GM21367 (cell line): ENCODE data around the gene PCDHB11.
"Not testable (repeated sequence)": the region's sequence is repeated elsewhere in the genome, so short reads cannot be mapped to it uniquely, and the experiment has no call there.

ENCODE experiments used
- ATAC-seq: cut with Tn5 transposase; IDR thresholded peaks from one replicate; pipeline ENCODE4 v1.9.1; 2021; ENCODE audit not compliant: unreplicated experiment

The PCDHB11 gene

DNA sequence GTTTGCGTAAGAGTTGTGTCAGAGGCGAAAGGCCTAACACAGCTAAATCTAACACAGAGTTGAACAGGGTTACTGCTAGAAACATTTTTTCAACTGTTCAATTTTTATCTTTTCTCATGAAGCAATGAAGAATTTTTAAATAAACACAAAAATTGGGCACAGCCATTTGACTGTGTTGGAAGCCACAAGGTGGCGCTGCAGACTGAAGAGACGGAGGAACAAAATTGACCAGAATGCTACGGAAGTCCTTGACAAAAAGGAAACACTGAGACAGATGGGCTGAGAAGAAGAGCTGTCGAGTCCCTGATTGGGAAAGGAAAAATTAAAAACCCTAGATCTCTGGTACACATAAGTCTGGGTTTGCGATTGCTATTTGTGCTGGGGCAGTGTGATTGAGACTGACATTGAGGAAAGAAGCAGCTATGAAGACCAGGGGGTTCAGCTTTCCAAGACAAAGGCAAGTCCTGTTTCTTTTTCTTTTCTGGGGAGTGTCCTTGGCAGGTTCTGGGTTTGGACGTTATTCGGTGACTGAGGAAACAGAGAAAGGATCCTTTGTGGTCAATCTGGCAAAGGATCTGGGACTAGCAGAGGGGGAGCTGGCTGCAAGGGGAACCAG is 12.4 kb upstream of the PCDHB11 start, which contains the start of gene PCDHB9:
Gene PCDHB9, plus strand, starts transcription at position 265 of the 616 bp plus-strand sequence. Its CDS starts 158 bp downstream, at position 423.
- ATAC-seq: no peak

DNA sequence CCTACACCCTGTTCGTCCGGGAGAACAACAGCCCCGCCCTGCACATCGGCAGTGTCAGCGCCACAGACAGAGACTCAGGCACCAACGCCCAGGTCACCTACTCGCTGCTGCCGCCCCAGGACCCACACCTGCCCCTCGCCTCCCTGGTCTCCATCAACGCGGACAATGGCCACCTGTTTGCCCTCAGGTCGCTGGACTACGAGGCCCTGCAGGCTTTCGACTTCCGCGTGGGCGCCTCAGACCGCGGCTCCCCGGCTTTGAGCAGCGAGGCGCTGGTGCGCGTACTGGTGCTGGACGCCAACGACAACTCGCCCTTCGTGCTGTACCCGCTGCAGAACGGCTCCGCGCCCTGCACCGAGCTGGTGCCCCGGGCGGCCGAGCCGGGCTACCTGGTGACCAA is 10.7 kb upstream of the PCDHB11 start:
- ATAC-seq: not testable (repeated sequence)

DNA sequence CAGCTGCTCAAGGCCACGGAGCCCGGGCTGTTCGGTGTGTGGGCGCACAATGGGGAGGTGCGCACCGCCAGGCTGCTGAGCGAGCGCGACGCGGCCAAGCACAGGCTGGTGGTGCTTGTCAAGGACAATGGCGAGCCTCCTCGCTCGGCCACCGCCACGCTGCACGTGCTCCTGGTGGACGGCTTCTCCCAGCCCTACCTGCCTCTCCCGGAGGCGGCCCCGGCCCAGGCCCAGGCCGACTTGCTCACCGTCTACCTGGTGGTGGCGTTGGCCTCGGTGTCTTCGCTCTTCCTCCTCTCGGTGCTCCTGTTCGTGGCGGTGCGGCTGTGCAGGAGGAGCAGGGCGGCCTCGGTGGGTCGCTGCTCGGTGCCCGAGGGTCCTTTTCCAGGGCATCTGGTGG is 10.3 kb upstream of the PCDHB11 start:
- ATAC-seq: not testable (repeated sequence)

DNA sequence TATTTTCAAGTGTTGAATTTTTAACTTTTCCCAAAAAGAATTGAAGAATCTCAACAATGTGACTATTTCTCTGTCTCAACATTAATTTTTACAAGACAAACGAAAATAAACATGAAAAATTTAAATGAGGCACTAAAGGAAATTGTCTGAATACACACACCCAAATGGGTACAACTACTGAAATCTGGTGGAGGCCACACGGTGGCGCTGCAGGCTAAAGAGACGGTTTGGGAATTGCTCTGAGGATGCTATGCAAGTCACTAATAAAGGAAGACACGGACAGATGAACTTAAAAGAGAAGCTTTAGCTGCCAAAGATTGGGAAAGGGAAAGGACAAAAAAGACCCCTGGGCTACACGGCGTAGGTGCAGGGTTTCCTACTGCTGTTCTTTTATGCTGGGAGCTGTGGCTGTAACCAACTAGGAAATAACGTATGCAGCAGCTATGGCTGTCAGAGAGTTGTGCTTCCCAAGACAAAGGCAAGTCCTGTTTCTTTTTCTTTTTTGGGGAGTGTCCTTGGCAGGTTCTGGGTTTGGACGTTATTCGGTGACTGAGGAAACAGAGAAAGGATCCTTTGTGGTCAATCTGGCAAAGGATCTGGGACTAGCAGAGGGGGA is 7.2 kb upstream of the PCDHB11 start, which contains the start of gene PCDHB10:
Gene PCDHB10, plus strand, starts transcription at position 244 of the 616 bp plus-strand sequence. Its CDS starts 200 bp downstream, at position 444.
- ATAC-seq: no peak

DNA sequence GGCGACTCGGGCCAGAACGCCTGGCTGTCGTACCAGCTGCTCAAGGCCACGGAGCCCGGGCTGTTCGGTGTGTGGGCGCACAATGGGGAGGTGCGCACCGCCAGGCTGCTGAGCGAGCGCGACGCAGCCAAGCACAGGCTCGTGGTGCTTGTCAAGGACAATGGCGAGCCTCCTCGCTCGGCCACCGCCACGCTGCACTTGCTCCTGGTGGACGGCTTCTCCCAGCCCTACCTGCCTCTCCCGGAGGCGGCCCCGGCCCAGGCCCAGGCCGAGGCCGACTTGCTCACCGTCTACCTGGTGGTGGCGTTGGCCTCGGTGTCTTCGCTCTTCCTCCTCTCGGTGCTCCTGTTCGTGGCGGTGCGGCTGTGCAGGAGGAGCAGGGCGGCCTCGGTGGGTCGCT is 5.1 kb upstream of the PCDHB11 start:
- ATAC-seq: not testable (repeated sequence)

DNA sequence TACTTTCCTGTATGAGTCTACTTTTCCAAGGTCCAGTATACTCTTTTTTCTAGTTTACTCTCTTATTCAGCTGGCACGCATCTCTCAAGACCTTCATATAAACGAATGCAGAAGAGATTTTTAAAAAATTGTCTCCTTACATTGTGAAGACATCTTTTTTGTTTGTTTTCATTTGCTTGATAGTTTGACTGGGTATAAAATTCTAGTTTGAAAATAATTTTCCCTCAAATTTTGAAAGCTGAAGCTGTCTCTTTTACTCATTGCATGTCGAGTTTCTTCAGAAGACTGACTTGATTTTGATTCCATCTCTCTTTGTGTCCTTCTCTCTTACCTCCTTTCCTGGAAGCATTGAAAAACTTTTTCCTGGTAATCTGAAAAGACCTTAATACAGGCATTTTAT is 3.1 kb upstream of the PCDHB11 start:
- ATAC-seq: no peak

DNA sequence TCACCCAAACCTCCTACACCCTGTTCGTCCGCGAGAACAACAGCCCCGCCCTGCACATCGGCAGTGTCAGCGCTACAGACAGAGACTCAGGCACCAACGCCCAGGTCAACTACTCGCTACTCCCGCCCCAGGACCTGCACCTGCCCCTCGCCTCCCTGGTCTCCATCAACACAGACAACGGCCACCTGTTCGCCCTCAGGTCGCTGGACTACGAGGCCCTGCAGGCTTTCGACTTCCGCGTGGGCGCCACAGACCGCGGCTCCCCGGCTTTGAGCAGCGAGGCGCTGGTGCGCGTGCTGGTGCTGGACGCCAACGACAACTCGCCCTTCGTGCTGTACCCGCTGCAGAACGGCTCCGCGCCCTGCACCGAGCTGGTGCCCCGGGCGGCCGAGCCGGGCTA is 1.7 kb downstream of the PCDHB11 start:
- not testable (repeated sequence) for ATAC-seq

DNA sequence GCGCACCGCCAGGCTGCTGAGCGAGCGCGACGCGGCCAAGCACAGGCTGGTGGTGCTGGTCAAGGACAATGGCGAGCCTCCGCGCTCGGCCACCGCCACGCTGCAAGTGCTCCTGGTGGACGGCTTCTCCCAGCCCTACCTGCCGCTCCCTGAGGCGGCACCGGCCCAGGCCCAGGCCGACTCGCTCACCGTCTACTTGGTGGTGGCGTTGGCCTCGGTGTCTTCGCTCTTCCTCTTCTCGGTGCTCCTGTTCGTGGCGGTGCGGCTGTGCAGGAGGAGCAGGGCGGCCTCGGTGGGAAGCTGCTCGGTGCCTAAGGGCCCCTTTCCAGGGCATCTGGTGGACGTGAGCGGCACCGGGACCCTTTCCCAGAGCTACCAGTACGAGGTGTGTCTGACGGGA is 2.2 kb downstream of the PCDHB11 start:
- ATAC-seq: not testable (repeated sequence)

DNA sequence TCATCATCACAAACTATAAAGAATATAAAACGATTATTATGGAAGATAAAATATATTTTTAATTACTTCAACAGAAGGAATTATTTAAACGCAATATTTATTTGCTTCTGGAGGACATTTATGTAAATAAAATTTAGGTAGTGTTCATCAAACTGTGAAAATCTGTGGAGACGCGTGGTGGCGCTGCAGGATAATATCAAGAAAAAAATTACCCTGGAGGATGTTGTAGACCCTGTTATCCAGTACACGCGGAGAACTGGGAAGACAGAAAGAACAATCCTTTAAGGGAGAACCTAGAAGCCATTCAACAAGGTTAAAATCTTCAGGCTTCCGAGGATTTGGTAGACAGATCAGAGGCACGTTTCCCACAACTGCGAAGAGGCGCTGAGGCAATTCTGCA is 9.1 kb downstream of the PCDHB11 start, which contains the start of gene PCDHB12:
Gene PCDHB12, plus strand, starts transcription at position 242 of the 400 bp plus-strand sequence. CDS start 189 bp downstream, outside the sequence.
- ATAC-seq: no peak

DNA sequence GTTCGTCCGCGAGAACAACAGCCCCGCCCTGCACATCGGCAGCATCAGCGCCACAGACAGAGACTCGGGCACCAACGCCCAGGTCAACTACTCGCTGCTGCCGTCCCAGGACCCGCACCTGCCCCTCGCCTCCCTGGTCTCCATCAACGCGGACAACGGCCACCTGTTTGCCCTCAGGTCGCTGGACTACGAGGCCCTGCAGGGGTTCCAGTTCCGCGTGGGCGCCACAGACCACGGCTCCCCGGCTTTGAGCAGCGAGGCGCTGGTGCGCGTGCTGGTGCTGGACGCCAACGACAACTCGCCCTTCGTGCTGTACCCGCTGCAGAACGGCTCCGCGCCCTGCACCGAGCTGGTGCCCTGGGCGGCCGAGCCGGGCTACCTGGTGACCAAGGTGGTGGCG is 10.9 kb downstream of the PCDHB11 start:
- not testable (repeated sequence) for ATAC-seq

DNA sequence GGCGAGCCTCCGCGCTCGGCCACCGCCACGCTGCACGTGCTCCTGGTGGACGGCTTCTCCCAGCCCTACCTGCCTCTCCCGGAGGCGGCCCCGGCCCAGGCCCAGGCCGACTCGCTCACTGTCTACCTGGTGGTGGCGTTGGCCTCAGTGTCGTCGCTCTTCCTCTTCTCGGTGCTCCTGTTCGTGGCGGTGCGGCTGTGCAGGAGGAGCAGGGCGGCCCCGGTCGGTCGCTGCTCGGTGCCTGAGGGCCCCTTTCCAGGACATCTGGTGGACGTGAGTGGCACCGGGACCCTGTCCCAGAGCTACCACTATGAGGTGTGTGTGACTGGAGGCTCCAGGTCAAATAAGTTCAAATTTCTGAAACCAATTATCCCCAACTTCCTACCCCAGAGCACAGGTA is 11.4 kb downstream of the PCDHB11 start:
- ATAC-seq: not testable (repeated sequence)

DNA sequence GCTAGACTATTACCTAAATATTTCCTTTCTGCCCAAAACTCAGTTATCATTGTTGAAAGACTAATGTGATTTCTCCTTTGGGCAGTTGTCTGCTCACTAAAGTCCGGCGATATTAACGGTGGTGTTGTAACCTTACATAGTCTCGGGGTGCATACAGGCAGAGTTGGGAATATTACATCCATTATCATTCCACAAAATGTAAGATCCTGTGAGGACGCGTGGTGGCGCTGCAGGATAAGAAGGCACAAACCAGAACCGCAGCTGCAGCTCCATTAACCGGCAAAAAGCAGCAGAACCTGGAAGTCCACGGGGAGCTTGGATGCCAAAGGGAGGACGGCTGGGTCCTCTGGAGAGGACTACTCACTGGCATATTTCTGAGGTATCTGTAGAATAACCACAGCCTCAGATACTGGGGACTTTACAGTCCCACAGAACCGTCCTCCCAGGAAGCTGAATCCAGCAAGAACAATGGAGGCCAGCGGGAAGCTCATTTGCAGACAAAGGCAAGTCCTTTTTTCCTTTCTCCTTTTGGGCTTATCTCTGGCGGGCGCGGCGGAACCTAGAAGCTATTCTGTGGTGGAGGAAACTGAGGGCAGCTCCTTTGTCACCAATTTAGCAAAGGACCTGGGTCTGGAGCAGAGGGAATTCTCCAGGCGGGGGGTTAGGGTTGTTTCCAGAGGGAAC is 14.4 kb downstream of the PCDHB11 start, which contains the start of gene PCDHB13:
Gene PCDHB13, plus strand, starts transcription at position 264 of the 684 bp plus-strand sequence. Its CDS starts 205 bp downstream, at position 469.
- ATAC-seq: not testable (repeated sequence)

DNA sequence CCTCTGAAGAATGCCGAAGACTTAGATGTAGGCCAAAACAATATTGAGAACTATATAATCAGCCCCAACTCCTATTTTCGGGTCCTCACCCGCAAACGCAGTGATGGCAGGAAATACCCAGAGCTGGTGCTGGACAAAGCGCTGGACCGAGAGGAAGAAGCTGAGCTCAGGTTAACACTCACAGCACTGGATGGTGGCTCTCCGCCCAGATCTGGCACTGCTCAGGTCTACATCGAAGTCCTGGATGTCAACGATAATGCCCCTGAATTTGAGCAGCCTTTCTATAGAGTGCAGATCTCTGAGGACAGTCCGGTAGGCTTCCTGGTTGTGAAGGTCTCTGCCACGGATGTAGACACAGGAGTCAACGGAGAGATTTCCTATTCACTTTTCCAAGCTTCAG is 15.2 kb downstream of the PCDHB11 start:
- ATAC-seq: not testable (repeated sequence)

DNA sequence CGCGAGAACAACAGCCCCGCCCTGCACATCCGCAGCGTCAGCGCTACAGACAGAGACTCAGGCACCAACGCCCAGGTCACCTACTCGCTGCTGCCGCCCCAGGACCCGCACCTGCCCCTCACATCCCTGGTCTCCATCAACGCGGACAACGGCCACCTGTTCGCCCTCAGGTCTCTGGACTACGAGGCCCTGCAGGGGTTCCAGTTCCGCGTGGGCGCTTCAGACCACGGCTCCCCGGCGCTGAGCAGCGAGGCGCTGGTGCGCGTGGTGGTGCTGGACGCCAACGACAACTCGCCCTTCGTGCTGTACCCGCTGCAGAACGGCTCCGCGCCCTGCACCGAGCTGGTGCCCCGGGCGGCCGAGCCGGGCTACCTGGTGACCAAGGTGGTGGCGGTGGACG is 16.1 kb downstream of the PCDHB11 start:
- ATAC-seq: not testable (repeated sequence)

DNA sequence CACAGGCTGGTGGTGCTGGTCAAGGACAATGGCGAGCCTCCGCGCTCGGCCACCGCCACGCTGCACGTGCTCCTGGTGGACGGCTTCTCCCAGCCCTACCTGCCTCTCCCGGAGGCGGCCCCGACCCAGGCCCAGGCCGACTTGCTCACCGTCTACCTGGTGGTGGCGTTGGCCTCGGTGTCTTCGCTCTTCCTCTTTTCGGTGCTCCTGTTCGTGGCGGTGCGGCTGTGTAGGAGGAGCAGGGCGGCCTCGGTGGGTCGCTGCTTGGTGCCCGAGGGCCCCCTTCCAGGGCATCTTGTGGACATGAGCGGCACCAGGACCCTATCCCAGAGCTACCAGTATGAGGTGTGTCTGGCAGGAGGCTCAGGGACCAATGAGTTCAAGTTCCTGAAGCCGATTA is 16.6 kb downstream of the PCDHB11 start:
- ATAC-seq: not testable (repeated sequence)

DNA sequence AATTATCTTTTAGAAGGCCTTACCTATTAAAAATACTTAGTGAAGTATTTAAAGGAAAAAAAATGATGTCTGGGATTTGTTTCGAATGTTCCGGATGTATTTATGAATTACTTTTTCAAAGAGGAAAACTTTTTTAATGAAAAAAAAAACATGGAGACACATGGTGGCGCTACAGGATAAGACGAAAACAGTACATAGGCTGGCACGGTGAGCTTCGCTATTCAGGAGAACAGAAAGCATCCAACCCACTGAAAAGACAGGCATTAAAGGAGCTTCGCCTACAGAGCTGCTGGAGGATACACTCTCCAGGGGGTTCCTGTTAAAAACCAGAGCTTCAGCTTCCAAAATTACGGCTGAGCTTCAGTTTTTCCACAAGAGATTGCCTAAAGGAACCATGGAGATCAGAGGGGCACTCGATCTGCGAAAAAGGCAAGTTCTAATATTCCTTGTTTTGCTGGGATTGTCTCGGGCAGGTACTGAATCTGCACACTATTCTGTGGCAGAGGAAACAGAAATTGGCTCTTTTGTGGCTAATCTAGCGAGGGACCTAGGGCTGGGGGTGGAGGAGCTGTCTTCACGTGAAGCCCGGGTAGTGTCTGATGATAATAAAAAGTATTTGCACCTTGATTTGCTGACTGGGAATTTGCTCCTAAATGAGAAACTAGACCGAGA is 23.8 kb downstream of the PCDHB11 start, which contains the start of gene PCDHB14:
Gene PCDHB14, plus strand, starts transcription at position 232 of the 672 bp plus-strand sequence. Its CDS starts 163 bp downstream, at position 395.
- no peak for ATAC-seq

DNA sequence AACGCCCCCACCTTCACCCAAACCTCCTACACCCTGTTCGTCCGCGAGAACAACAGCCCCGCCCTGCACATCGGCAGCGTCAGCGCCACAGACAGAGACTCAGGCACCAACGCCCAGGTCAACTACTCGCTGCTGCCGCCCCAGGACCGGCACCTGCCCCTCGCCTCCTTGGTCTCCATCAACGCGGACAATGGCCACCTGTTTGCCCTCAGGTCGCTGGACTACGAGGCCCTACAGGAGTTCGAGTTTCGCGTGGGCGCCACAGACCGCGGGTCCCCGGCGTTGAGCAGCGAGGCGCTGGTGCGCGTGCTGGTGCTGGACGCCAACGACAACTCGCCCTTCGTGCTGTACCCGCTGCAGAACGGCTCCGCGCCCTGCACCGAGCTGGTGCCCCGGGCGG is 25.4 kb downstream of the PCDHB11 start:
- ATAC-seq: not testable (repeated sequence)

DNA sequence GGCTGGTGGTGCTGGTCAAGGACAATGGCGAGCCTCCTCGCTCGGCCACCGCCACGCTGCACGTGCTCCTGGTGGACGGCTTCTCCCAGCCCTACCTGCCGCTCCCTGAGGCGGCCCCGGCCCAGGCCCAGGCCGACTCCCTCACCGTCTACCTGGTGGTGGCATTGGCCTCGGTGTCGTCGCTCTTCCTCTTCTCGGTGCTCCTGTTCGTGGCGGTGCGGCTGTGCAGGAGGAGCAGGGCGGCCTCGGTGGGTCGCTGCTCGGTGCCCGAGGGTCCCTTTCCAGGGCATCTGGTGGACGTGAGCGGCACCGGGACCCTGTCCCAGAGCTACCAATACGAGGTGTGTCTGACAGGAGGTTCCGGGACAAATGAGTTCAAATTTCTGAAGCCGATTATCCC is 26.0 kb downstream of the PCDHB11 start:
- not testable (repeated sequence) for ATAC-seq

DNA sequence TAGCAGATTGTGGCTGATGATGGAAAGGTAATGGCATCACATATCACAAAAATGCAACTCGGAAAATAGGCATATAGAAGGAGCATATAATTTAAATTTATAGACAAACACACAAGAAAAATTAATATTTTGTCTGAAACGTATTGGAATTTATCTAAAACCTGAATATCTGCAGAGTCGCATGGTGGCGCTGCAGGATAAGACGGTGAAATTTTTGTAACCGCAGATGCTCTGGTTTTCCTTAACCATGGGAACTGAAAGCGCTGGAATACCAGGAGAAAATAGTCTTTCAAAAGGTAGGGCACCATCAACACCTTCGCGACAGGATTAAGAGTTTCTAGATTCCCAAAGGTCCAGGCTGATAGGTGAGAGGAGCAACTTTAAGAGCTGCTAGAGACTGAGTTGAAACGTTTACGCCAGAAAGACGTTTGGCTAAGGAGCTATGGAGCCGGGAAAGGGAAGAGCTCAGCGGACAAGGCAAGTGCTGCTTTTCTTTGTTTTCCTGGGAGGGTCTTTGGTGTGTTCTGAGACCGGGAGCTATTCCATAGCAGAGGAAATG is 34.8 kb downstream of the PCDHB11 start:
- ATAC-seq: no peak

DNA sequence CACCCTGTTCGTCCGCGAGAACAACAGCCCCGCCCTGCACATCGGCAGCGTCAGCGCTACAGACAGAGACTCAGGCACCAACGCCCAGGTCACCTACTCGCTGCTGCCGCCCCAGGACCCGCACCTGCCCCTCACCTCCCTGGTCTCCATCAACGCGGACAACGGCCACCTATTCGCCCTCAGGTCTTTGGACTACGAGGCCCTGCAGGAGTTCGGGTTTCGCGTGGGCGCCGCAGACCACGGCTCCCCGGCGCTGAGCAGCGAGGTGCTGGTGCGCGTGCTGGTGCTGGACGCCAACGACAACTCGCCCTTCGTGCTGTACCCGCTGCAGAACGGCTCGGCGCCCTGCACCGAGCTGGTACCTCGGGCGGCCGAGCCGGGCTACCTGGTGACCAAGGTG is 36.5 kb downstream of the PCDHB11 start:
- ATAC-seq: not testable (repeated sequence)
